SK-MEL-5 (cell line): ENCODE data around the gene SF3B4. TPM values are rescaled to one million over a fixed set of nuclear protein-coding genes. Genes with fewer than 3 reads are reported as not detected.
A peak's percentile ranks its signal among the peaks of the same experiment; 100 is the strongest.
"Not testable (repeated sequence)": the region's sequence is repeated elsewhere in the genome, so short reads cannot be mapped to it uniquely, and the experiment has no call there.

ENCODE experiments used
- DNase-seq: peaks from one replicate; pipeline ENCODE4 v3.0.0-alpha.2; 2016; ENCODE audit warnings: low read depth, low spot score
- in situ Hi-C: cut with HindIII; loops from 2 replicates; pipeline ENCODE4 v1.10.0; 2016; ENCODE audit warnings: low sequenced_read_pairs, high pct_unique_total_duplicates, low pct_unique_long_range_greater_than_20kb
- polyA plus RNA-seq, 2 experiments: library from polyadenylated mRNA; depleted of rRNA; stranded (reverse); fragments of >200 nt; gene quantifications; 2 replicates each; pipeline ENCODE4 v1.2.3, GENCODE V29; 2015
- total RNA-seq: library from RNA; depleted of rRNA; stranded (reverse); fragments of >200 nt; shearing (Covaris generic); gene quantifications from 2 replicates; pipeline ENCODE4 v1.2.3, GENCODE V29; 2014; rRNA removed

SF3B4 gene
- total RNA-seq, result 14.1 and 15.4 TPM in 2 replicates
- 110 and 124 TPM in 2 replicates for polyA plus RNA-seq (2015; cell fraction: cytosol; rRNA removed)
- 44.7 and 44.8 TPM in 2 replicates for polyA plus RNA-seq (2015; cell fraction: nucleus; rRNA removed)

- in situ Hi-C loops, result no loop called here
- peak; percentile 95 for DNase-seq
These were observed at the start of gene SF3B4 for GRCh38 chr1:149927563-149928400. Gene SF3B4, minus strand, starts transcription at chr1:149927803. Its CDS starts 44 bp downstream, at chr1:149927759.

- no peak for DNase-seq
These were observed 49.7 kb upstream of the SF3B4 start for GRCh38 chr1:149977345-149977744.

GRCh38 chr1:149972547-149972946, 44.9 kb upstream of the SF3B4 start:
- no peak for DNase-seq
- in situ Hi-C loops, result no loop called here

More at GRCh38 chr1:149977345-149977744, 49.7 kb upstream of the SF3B4 start:
- in situ Hi-C loops, result no loop called here

GRCh38 chr1:149967646-149968045, 40.0 kb upstream of the SF3B4 start:
- no peak for DNase-seq
- in situ Hi-C loops, result no loop called here

- DNase-seq, result no peak
- in situ Hi-C loops, result no loop called here
These were observed 39.4 kb upstream of the SF3B4 start for GRCh38 chr1:149967041-149967440.

GRCh38 chr1:149966405-149966804, 38.8 kb upstream of the SF3B4 start:
- DNase-seq, result no peak
- in situ Hi-C loops, result no loop called here

- in situ Hi-C loops, result no loop called here
- no peak for DNase-seq
These were observed 37.8 kb upstream of the SF3B4 start for GRCh38 chr1:149965440-149965839.

- in situ Hi-C loops, result no loop called here
- peak; percentile 96 for DNase-seq
These were observed 35.8 kb upstream of the SF3B4 start for GRCh38 chr1:149963358-149963757.

GRCh38 chr1:149962736-149963135, 35.1 kb upstream of the SF3B4 start:
- DNase-seq, result no peak
- in situ Hi-C loops, result no loop called here

GRCh38 chr1:149962039-149962647, 34.5 kb upstream of the SF3B4 start:
- in situ Hi-C loops, result no loop called here
- peak; percentile 89 for DNase-seq

GRCh38 chr1:149957548-149957947, 29.9 kb upstream of the SF3B4 start:
- in situ Hi-C loops, DNase-seq: not testable (repeated sequence)

- no peak for DNase-seq
- in situ Hi-C loops, result no loop called here
These were observed 22.3 kb upstream of the SF3B4 start for GRCh38 chr1:149949911-149950310.

GRCh38 chr1:149945206-149945605, 17.6 kb upstream of the SF3B4 start:
- in situ Hi-C loops, result no loop called here

GRCh38 chr1:149942885-149943284, 15.3 kb upstream of the SF3B4 start:
- in situ Hi-C loops, result no loop called here
- DNase-seq, result no peak

More at GRCh38 chr1:149945206-149945605, 17.6 kb upstream of the SF3B4 start:
- DNase-seq, result peak; percentile 83

GRCh38 chr1:149942207-149942606, 14.6 kb upstream of the SF3B4 start:
- DNase-seq, result peak; percentile 89
- in situ Hi-C loops, result no loop called here

- in situ Hi-C loops, result no loop called here
- DNase-seq, result no peak
These were observed 12.8 kb upstream of the SF3B4 start for GRCh38 chr1:149940427-149940826.

GRCh38 chr1:149938668-149939003, 11.0 kb upstream of the SF3B4 start:
- in situ Hi-C loops, DNase-seq: not testable (repeated sequence)

GRCh38 chr1:149937759-149938158, 10.2 kb upstream of the SF3B4 start:
- in situ Hi-C loops, result no loop called here
- DNase-seq, result no peak
